Tibial artery (tissue), 4 donors: ENCODE measurements around the gene LRRC8E.

Experiments used
- DNase-seq, 2 donors: peaks; one replicate each; pipeline ENCODE4 v3.0.0-alpha.2; 2019
- H3K27ac ChIP-seq, 2 donors: fragments of 200-600 bp; sonication (generic) in 1 of 2; 1 replicate in 1 of 2; 2 replicates in 1 of 2; pipeline ENCODE4 v1.5.1; 2018 to 2019; ENCODE audit warnings: mild to moderate bottlenecking in 1 of 2
- H3K27me3 ChIP-seq, 2 donors: fragments of 200-600 bp; sonication (generic) in 1 of 2; one replicate each; pipeline versions ENCODE4 v1.5.1 to v1.6.0; 2016 to 2019
- H3K36me3 ChIP-seq, 3 donors: fragments of 200-600 bp; sonication (generic) in 2 of 3; one replicate each; pipeline ENCODE4 v1.5.1; 2016 to 2019; ENCODE audit warnings: mild to moderate bottlenecking in 2 of 3
- H3K4me1 ChIP-seq, 4 donors: fragments of 200-600 bp; sonication (generic) in 2 of 4; 1 replicate in 3 of 4; 2 replicates in 1 of 4; pipeline ENCODE4 v1.5.1; 2016 to 2019
- H3K4me3 ChIP-seq, 2 donors: fragments of 200-600 bp; sonication (generic) in 1 of 2; 1 replicate in 1 of 2; 2 replicates in 1 of 2; pipeline ENCODE4 v1.5.1; 2018 to 2019; ENCODE audit warnings: mild to moderate bottlenecking in 2 of 2
- H3K9me3 ChIP-seq, 3 donors: fragments of 200-600 bp; sonication (generic) in 1 of 3; one replicate each; pipeline ENCODE4 v1.5.1; 2016 to 2019
- intact Hi-C: fragments of 100-400 bp; cut with DNase I; formaldehyde crosslinking; loops from one replicate; pipeline ENCODE4 v1.15.0; 2023; ENCODE audit warnings: low total_unique reads
- TF ChIP-seq, protein P1 (sequence below), 2 experiments: fragments of 200-600 bp in 1 of 2; fragments of 450-650 bp in 1 of 2; IDR thresholded peaks; one replicate each; pipeline ENCODE4 v1.5.1; 2017 to 2019; ENCODE audit warnings: antibody characterized with exemption in 2 of 2, mild to moderate bottlenecking in 1 of 2, moderate library complexity in 1 of 2

Gene LRRC8E

GRCh38 chr19:7908078-7908699, 19.9 kb downstream of the LRRC8E start:
- DNase-seq = no peak
- Histone ChIP-seq H3K4me3 (no peak overlapping the region), H3K36me3 (peaks cover 41 to 63% (median 61%) of the 10 kb centered on the region in 3 donors), H3K4me1 (peaks cover 0 to 36% (median 27%) of the 10 kb centered on the region in 4 donors), H3K27ac (no peak overlapping the region), H3K9me3 (no peaks in the 10 kb centered on the region), H3K27me3 (peaks cover 0 to 18% of the 10 kb centered on the region in 2 donors)
- TF ChIP-seq, protein P1, sequence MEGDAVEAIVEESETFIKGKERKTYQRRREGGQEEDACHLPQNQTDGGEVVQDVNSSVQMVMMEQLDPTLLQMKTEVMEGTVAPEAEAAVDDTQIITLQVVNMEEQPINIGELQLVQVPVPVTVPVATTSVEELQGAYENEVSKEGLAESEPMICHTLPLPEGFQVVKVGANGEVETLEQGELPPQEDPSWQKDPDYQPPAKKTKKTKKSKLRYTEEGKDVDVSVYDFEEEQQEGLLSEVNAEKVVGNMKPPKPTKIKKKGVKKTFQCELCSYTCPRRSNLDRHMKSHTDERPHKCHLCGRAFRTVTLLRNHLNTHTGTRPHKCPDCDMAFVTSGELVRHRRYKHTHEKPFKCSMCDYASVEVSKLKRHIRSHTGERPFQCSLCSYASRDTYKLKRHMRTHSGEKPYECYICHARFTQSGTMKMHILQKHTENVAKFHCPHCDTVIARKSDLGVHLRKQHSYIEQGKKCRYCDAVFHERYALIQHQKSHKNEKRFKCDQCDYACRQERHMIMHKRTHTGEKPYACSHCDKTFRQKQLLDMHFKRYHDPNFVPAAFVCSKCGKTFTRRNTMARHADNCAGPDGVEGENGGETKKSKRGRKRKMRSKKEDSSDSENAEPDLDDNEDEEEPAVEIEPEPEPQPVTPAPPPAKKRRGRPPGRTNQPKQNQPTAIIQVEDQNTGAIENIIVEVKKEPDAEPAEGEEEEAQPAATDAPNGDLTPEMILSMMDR (IDR thresholded peaks at IDR 0.05) = no peak
- intact Hi-C loops = no loop called here

- TF ChIP-seq, protein P1 (IDR thresholded peaks at IDR 0.05) = no peak
- peaks cover 0 to 18% of the 10 kb centered on the region in 2 donors for H3K27me3 ChIP-seq
- H3K4me1 ChIP-seq = peaks cover 0 to 36% (median 27%) of the 10 kb centered on the region in 4 donors
- intact Hi-C loops = no loop called here
- no peak overlapping the region for H3K27ac ChIP-seq
- no peaks in the 10 kb centered on the region for H3K9me3 ChIP-seq
- peak in 1 of 2 donors; percentile 61 for DNase-seq
- no peak overlapping the region for H3K4me3 ChIP-seq
- peaks cover 41 to 68% (median 62%) of the 10 kb centered on the region in 3 donors for H3K36me3 ChIP-seq
Measured at GRCh38 chr19:7908742-7909461, 20.6 kb downstream of the LRRC8E start.

DNA sequence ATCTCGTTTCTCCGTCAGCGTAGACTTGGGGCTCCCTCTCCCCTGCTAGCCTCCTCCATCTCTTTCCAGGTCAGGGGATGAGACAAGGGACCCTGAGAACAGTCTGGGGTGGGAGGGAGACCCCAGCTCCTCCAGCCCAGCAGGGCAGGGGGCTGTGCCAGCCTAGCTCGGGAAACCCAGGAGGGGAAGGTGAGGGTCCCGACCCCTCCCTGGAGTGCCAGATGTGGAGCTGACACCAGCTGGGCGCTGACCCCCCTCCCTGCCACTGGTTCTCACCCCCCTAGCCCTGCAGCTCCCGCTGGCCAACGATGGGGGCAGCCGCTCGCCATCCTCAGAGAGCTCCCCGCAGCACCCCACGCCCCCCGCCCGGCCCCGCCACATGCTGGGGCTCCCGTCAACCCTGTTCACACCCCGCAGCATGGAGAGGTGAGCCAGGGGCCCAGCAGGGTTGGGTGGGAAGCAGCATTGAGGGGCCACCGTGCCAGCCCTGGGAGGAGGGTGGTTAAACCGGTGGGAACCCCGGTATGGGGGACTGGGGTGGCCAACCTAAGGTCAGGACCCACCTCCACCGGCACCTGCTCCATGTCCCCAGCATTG, 21.3 kb downstream of the LRRC8E start:
- H3K27me3 ChIP-seq = peaks cover 0 to 22% of the 10 kb centered on the region in 2 donors
- peaks cover 0 to 32% (median 23%) of the 10 kb centered on the region in 4 donors for H3K4me1 ChIP-seq
- H3K36me3 ChIP-seq = peaks cover 41 to 68% (median 62%) of the 10 kb centered on the region in 3 donors
- TF ChIP-seq, protein P1 (IDR thresholded peaks at IDR 0.05) = no peak
- DNase-seq = peak in 1 of 2 donors; percentile 61
- no peak overlapping the region for H3K27ac ChIP-seq
- H3K9me3 ChIP-seq = no peaks in the 10 kb centered on the region
- no peak overlapping the region for H3K4me3 ChIP-seq
- intact Hi-C loops = no loop called here

- no peaks in the 10 kb centered on the region for H3K9me3 ChIP-seq
- intact Hi-C loops = no loop called here
- TF ChIP-seq, protein P1 (IDR thresholded peaks at IDR 0.05) = no peak
- H3K27ac ChIP-seq = no peak overlapping the region
- peaks cover 41 to 68% (median 62%) of the 10 kb centered on the region in 3 donors for H3K36me3 ChIP-seq
- H3K4me1 ChIP-seq = peaks cover 0 to 23% (median 15%) of the 10 kb centered on the region in 4 donors
- peak in 1 of 2 donors; percentile 57 for DNase-seq
- H3K4me3 ChIP-seq = no peak overlapping the region
- peaks cover 0 to 32% of the 10 kb centered on the region in 2 donors for H3K27me3 ChIP-seq
Measured at GRCh38 chr19:7910321-7911161, 22.2 kb downstream of the LRRC8E start.

- intact Hi-C loops = no loop called here
- TF ChIP-seq, protein P1 (IDR thresholded peaks at IDR 0.05) = no peak
- peaks cover 41 to 57% (median 54%) of the 10 kb centered on the region in 3 donors for H3K36me3 ChIP-seq
- peaks cover 0 to 23% (median 16%) of the 10 kb centered on the region in 4 donors for H3K4me1 ChIP-seq
- no peak overlapping the region for H3K4me3 ChIP-seq
- DNase-seq = no peak
- peaks cover 0 to 43% of the 10 kb centered on the region in 2 donors for H3K27me3 ChIP-seq
- no peak overlapping the region for H3K27ac ChIP-seq
- no peaks in the 10 kb centered on the region for H3K9me3 ChIP-seq
Measured at GRCh38 chr19:7911508-7912143, 23.3 kb downstream of the LRRC8E start.
